ENCODE data around the gene BDKRB1.

GRCh38 chr14:96225745-96226151 lies 30.3 kb upstream of the BDKRB1 start:
- no peak for TF ChIP-seq JUN (IDR thresholded peaks at IDR 0.05)
- no peak for TF ChIP-seq EP300 (IDR thresholded peaks at IDR 0.05)
- no peak for TF ChIP-seq POLR2A (IDR thresholded peaks at IDR 0.05; ENCODE audit: low read length)
- TF ChIP-seq CTCF (IDR thresholded peaks at IDR 0.05), result no peak
- TF ChIP-seq NPAS2 (CRISPR knock-in tag; IDR thresholded peaks at IDR 0.05; ENCODE audit: borderline replicate concordance), result no peak
- no peak for TF ChIP-seq MAX (IDR thresholded peaks at IDR 0.05)
- TF ChIP-seq CBX2 (IDR thresholded peaks at IDR 0.05; ENCODE audit: borderline replicate concordance, low read depth), result no peak
- TF ChIP-seq PHF8 (IDR thresholded peaks at IDR 0.05; ENCODE audit: borderline replicate concordance, low read depth), result no peak
